NCI-H146 treated with DMSO at 0.1 percent for 48 hours (cell line): ENCODE results near the gene TMEM169.
"Not testable (repeated sequence)": the region's sequence is repeated elsewhere in the genome, so short reads cannot be mapped to it uniquely, and the experiment has no call there.

ENCODE experiments used
- DNase-seq: peaks from one replicate; lab custom pipeline; 2025; ENCODE audit not compliant: unreplicated experiment; lab: John Stamatoyannopoulos, UW

TMEM169 gene

GRCh38 chr2:216070195-216070594 lies 11.5 kb upstream of the TMEM169 start:
- DNase-seq: no peak

DNA sequence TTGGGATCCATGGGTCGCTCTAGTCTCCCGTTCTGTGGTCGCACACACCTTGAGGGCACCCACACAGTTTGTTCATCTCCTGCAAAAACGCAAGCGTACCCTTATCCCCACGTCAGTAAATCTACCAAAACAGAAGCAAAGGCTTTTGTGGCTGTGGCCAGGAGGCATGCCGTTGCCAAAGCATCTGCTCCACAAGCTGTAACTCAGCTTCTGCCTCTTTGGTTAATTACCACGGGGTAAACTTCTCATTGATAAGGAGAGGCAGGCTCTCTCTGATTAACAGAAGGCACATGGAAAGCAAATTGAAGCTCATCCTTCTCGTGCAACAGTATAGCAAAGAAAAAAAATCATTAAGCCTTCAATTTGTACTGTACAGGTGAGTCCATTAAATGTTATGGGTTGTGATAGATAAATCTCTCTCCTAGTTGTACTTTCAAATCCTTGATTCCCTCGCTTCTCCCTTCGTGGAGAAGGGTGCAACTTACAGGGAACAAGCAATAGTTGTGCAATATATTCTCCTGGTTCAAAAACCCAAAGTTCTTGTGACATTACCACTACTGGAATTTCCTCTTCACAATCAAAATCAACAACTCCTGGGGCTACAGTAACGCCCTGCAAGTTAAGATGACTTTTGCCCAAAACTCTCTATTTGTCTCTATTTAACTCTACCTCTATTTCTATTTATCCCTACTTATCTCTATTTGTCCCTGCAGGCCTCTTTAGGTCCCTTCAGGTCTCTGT lies 10.4 kb upstream of the TMEM169 start:
- no peak for DNase-seq

- no peak for DNase-seq
These were observed 9.2 kb upstream of the TMEM169 start for GRCh38 chr2:216072473-216072872.

DNA sequence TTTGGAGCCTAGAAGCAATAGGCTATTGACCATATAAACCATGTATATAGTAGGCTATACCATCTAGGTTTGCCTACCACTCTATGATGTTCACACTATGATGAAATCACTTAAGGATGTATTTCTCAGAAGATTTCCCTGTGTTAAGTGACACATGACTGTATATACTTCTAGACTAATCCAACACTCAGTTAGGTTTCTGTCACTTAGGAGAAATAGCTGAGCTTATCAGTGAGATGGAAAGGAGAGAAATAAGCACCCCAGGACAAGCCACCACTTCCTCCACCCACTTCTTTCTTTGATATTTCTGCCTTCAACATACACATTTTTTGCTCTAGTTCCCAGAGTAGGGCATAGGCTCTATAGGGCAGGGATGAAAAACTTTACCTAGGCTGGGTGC lies 7.9 kb upstream of the TMEM169 start:
- no peak for DNase-seq

DNA sequence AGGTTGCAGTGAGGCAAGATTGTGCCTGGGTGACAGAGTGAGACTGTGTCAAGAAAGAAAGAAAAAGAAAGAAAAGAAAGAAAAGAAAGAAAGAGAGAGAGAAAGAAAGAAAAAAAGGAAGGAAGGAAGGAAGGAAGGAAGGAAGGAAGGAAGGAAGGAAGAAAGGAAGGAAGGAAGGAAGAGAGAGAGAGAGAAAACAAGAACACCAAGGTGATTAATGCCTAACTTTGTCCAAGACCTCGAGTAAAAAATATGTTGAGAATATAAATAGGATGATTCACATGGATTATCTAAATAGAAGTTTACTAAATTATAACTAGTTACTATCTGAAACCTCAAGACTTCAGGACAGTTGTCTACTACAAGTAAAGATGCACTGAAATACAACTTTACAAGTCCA lies 7.3 kb upstream of the TMEM169 start:
- DNase-seq: no peak

- no peak for DNase-seq
These were observed 6.9 kb upstream of the TMEM169 start for GRCh38 chr2:216074794-216075193.

GRCh38 chr2:216075510-216076485 lies 5.9 kb upstream of the TMEM169 start:
- DNase-seq: no peak

DNA sequence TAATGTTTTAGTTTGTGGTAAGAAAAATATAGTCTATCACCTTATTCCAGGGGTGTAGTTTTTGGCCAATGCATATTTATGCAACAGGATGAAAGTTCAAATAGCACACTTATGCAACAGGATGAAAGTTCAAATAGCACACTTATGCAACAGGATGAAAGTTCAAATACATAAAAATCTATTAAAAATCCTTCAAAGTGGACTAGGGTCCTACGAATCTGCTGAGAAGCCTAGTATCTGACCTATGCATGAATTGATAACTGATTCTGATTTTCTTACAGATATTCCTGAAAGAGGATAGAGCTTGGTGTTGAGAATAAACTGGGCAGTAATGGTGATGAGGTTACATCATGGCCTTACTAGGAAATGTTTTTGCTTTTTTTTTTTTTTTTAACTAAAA lies 2.9 kb upstream of the TMEM169 start:
- no peak for DNase-seq

DNA sequence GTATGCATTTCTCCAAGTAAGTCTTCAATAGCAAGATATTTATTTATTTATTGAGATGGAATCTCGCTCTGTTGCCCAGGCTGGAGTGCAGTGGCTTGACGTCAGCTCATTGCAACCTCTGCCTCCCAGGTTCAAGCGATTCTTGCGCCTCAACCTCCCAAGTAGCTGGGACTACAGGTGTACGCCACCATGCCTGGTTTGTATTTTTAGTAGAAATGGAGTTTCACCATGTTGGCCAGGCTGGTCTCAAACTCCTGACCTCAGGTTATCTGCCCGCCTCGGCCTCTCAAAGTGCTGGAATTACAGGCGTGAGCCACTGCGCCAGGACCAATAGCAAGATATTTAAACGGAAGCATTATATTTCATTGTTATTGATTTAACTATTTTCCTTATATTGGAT lies 1.7 kb upstream of the TMEM169 start:
- not testable (repeated sequence) for DNase-seq

DNA sequence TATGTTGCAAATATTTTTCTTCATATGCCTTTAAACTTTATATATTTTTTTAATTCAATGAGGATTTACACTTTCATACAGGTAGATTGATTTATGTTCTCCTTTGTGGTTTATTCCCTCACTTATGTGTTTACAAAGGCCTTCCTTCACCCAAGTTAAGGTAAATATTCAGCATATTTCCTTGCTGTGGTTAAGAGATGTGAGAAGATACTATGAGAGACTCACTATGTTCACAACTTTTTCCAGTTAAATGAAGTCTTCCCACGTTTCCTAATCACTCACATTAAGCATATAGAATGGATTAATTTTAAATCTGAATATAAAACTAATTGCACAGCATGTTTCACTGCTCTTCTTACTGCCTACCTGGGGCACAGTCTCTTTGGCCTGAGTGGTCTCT lies 707 bp upstream of the TMEM169 start:
- DNase-seq: no peak

GRCh38 chr2:216082117-216082711 lies 495 bp downstream of the TMEM169 start:
- peak; percentile 36 for DNase-seq

- peak; percentile 19 for DNase-seq
These were observed 1.1 kb downstream of the TMEM169 start for GRCh38 chr2:216082805-216083204.

DNA sequence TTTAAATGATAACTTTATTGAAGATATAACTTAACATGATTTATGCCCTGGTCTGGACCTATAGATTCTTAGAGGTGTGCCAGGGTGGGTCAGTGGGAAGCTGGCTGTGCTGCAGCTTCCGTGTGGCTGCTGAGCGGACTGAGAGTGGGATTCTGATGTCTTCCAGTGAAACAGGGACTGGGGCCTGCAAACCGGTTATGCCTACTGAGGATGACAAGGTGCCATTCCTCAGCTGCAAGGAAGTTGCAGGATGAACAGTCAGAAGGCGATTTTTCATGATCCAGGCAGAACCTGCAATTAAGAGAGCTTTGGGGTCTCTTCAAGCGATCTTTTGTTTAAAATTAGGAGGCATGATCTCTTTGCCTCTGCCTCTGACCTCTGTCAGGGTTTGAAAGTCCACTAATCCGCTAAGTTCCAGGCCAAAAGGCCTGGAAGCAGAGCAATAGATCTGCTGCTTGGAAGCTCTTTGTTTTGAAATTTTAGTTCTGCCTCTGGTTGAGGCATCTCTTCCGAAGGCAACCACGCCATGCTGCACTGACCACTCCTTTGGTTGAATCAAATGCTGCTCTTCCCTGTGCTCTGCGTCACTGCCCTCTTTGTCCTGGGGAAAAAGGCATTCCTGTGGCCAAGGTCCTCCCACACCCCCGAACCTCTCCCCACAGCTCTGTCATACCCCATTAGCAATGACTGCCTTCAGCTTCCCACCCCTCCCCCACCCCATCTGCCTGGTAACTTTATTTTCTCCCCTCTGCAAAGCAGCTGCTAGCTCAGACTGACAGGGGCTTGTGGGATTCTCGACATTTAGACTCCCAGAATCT lies 2.0 kb downstream of the TMEM169 start:
- no peak for DNase-seq

- DNase-seq: no peak
These were observed 2.8 kb downstream of the TMEM169 start for GRCh38 chr2:216084547-216084946.

DNA sequence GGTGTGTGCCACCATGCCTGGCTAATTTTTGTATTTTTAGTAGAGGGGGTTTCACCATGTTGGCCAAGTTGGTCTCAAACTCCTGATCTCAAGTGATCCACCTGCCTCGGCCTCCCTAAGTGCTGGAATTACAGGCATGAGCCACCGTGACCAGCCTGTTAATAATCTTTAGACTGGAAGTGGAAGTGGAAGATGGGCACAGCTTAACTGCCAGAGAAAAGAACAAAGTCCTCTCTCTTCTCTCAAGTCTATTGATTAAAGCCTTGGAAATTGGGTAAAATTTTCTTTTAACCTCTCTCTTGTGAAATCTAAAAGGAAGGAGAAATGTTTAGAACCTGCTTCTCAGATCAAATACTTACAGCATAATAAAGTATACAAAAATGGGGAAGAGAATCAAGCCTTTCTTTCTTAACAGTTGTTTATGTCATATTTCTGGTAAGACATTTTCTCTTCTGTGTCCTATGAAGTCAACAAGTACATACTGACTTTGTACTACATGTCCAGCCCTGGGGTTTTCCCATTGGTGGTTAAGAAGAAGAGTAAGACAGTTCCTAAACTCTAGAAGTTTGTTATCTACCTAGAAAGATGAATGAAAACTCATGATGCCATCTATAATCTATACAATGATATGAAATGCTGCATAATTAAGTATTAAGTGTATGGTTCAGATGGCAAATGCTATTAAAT lies 4.6 kb downstream of the TMEM169 start:
- no peak for DNase-seq

GRCh38 chr2:216090369-216090786 lies 8.7 kb downstream of the TMEM169 start:
- no peak for DNase-seq

- DNase-seq: no peak
These were observed 10.9 kb downstream of the TMEM169 start for GRCh38 chr2:216092646-216093045.

DNA sequence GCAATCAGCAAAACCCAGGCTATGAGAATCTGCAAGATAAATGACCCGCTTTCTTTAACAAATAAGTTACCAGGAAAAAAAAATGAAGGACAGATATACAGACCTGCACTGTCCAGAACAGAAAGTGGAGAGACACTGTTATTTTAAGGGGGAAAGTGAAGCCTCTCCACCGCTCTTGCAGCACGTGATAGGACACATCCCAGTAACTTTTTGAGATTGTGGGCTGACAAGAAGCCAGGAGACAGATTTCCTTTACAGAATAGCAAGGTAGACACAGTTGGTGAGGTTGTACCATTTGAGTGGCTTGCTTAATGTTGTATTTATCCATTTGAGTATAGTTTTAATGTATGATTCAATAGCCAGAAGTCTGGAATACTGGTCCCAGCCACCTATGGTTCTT lies 13.0 kb downstream of the TMEM169 start:
- DNase-seq: no peak

GRCh38 chr2:216098421-216099334 lies 17.0 kb downstream of the TMEM169 start:
- no peak for DNase-seq
